ENCODE data around the gene ENTR1. TPM values are rescaled to one million over a fixed set of nuclear protein-coding genes. Genes with fewer than 3 reads are reported as not detected.

The ENTR1 gene
- total RNA-seq, 2 experiments from 2014 or later = 85.7 to 91.6 TPM

- H3K4me3 Mint-ChIP-seq = no peak overlapping the region
- no peaks in the 10 kb centered on the region for H3K9me3 Mint-ChIP-seq
- H3K4me1 Mint-ChIP-seq (ENCODE audit: low read depth) = peaks cover 2% of the 10 kb centered on the region
- no peak for DNase-seq
- H3K27me3 Mint-ChIP-seq (ENCODE audit: low read depth) = no peaks in the 10 kb centered on the region
- CTCF ChIA-PET = no interaction called here
- no peak overlapping the region for H3K27ac Mint-ChIP-seq
- intact Hi-C loops (cut with micrococcal nuclease) = no loop called here
- H3K36me3 Mint-ChIP-seq (ENCODE audit: low read depth) = peaks cover 40% of the 10 kb centered on the region
These were observed 23.2 kb downstream of the ENTR1 start for GRCh38 chr9:136387217-136387616.

- H3K36me3 Mint-ChIP-seq (ENCODE audit: low read depth) = peaks cover 36% of the 10 kb centered on the region
- peaks cover 2% of the 10 kb centered on the region for H3K4me1 Mint-ChIP-seq (ENCODE audit: low read depth)
- no peaks in the 10 kb centered on the region for H3K9me3 Mint-ChIP-seq
- H3K4me3 Mint-ChIP-seq = no peak overlapping the region
- DNase-seq = no peak
- H3K27ac Mint-ChIP-seq = no peak overlapping the region
- intact Hi-C loops (cut with micrococcal nuclease) = no loop called here
- CTCF ChIA-PET = no interaction called here
- no peaks in the 10 kb centered on the region for H3K27me3 Mint-ChIP-seq (ENCODE audit: low read depth)
These were observed 24.4 kb downstream of the ENTR1 start for GRCh38 chr9:136386018-136386417.

- intact Hi-C loops (cut with micrococcal nuclease) = no loop called here
- DNase-seq = no peak
- Mint-ChIP-seq H3K27me3 (ENCODE audit: low read depth) (no peaks in the 10 kb centered on the region), H3K36me3 (ENCODE audit: low read depth) (peaks cover 36% of the 10 kb centered on the region), H3K4me3 (no peak overlapping the region), H3K27ac (no peak overlapping the region), H3K4me1 (ENCODE audit: low read depth) (peaks cover 2% of the 10 kb centered on the region), H3K9me3 (no peaks in the 10 kb centered on the region)
- CTCF ChIA-PET = interaction anchor here (0.8 kb wide), 1 partner anchor 22 kb away, joined by 3 read pairs; no protein-coding TSS in a partner anchor
These were observed 25.4 kb downstream of the ENTR1 start for GRCh38 chr9:136385015-136385414.

- CTCF ChIA-PET = interaction anchor here (0.6 kb wide), 1 partner anchor 133 kb away, joined by 3 read pairs; no protein-coding TSS in a partner anchor
These were observed 27.0 kb downstream of the ENTR1 start for GRCh38 chr9:136383436-136383835.

GRCh38 chr9:136381966-136382513 is 28.4 kb downstream of the ENTR1 start:
- peaks cover 2% of the 10 kb centered on the region for H3K4me1 Mint-ChIP-seq (ENCODE audit: low read depth)
- no peaks in the 10 kb centered on the region for H3K27me3 Mint-ChIP-seq (ENCODE audit: low read depth)
- H3K36me3 Mint-ChIP-seq (ENCODE audit: low read depth) = peaks cover 22% of the 10 kb centered on the region
- CTCF ChIA-PET = no interaction called here
- no peaks in the 10 kb centered on the region for H3K9me3 Mint-ChIP-seq
- H3K27ac Mint-ChIP-seq = no peak overlapping the region
- DNase-seq = no peak
- no peak overlapping the region for H3K4me3 Mint-ChIP-seq
- intact Hi-C loops (cut with micrococcal nuclease) = no loop called here

More at GRCh38 chr9:136383436-136383835, 27.0 kb downstream of the ENTR1 start:
- H3K36me3 Mint-ChIP-seq (ENCODE audit: low read depth) = peaks cover 30% of the 10 kb centered on the region
- intact Hi-C loops (cut with micrococcal nuclease) = no loop called here
- no peak for DNase-seq
- H3K27ac Mint-ChIP-seq = no peak overlapping the region
- peaks cover 2% of the 10 kb centered on the region for H3K4me1 Mint-ChIP-seq (ENCODE audit: low read depth)
- H3K4me3 Mint-ChIP-seq = no peak overlapping the region
- H3K9me3 Mint-ChIP-seq = no peaks in the 10 kb centered on the region
- H3K27me3 Mint-ChIP-seq (ENCODE audit: low read depth) = no peaks in the 10 kb centered on the region

- DNase-seq = no peak
- Mint-ChIP-seq H3K9me3 (no peaks in the 10 kb centered on the region), H3K4me1 (ENCODE audit: low read depth) (peaks cover 2% of the 10 kb centered on the region), H3K4me3 (no peak overlapping the region), H3K27me3 (ENCODE audit: low read depth) (no peaks in the 10 kb centered on the region), H3K36me3 (ENCODE audit: low read depth) (peaks cover 19% of the 10 kb centered on the region), H3K27ac (no peak overlapping the region)
- intact Hi-C loops (cut with micrococcal nuclease) = no loop called here
- CTCF ChIA-PET = interaction anchor here (1.1 kb wide), 1 partner anchor 15 kb away, joined by 5 read pairs; no protein-coding TSS in a partner anchor
These were observed 29.1 kb downstream of the ENTR1 start for GRCh38 chr9:136381311-136381710.

- intact Hi-C loops (cut with micrococcal nuclease) = no loop called here
- H3K9me3 Mint-ChIP-seq = no peaks in the 10 kb centered on the region
- no peak overlapping the region for H3K4me3 Mint-ChIP-seq
- H3K27me3 Mint-ChIP-seq (ENCODE audit: low read depth) = no peaks in the 10 kb centered on the region
- H3K36me3 Mint-ChIP-seq (ENCODE audit: low read depth) = peaks cover 10% of the 10 kb centered on the region
- CTCF ChIA-PET = interaction anchor here (1.1 kb wide), 1 partner anchor 16 kb away, joined by 5 read pairs; no protein-coding TSS in a partner anchor
- no peak overlapping the region for H3K27ac Mint-ChIP-seq
- no peaks in the 10 kb centered on the region for H3K4me1 Mint-ChIP-seq (ENCODE audit: low read depth)
- no peak for DNase-seq
These were observed 30.0 kb downstream of the ENTR1 start for GRCh38 chr9:136380381-136380780.

GRCh38 chr9:136379891-136380290 is 30.5 kb downstream of the ENTR1 start:
- CTCF ChIA-PET = no interaction called here
- H3K4me1 Mint-ChIP-seq (ENCODE audit: low read depth) = no peaks in the 10 kb centered on the region
- H3K9me3 Mint-ChIP-seq = no peaks in the 10 kb centered on the region
- intact Hi-C loops (cut with micrococcal nuclease) = no loop called here
- no peak overlapping the region for H3K27ac Mint-ChIP-seq
- no peak for DNase-seq
- H3K36me3 Mint-ChIP-seq (ENCODE audit: low read depth) = peaks cover 9% of the 10 kb centered on the region
- no peaks in the 10 kb centered on the region for H3K27me3 Mint-ChIP-seq (ENCODE audit: low read depth)
- H3K4me3 Mint-ChIP-seq = no peak overlapping the region

GRCh38 chr9:136379401-136379800 is 31.0 kb downstream of the ENTR1 start:
- no peak for DNase-seq
- no peaks in the 10 kb centered on the region for H3K4me1 Mint-ChIP-seq (ENCODE audit: low read depth)
- H3K4me3 Mint-ChIP-seq = no peak overlapping the region
- CTCF ChIA-PET = no interaction called here
- H3K27ac Mint-ChIP-seq = no peak overlapping the region
- intact Hi-C loops (cut with micrococcal nuclease) = no loop called here
- H3K36me3 Mint-ChIP-seq (ENCODE audit: low read depth) = peaks cover 6% of the 10 kb centered on the region
- H3K27me3 Mint-ChIP-seq (ENCODE audit: low read depth) = no peaks in the 10 kb centered on the region
- no peaks in the 10 kb centered on the region for H3K9me3 Mint-ChIP-seq

GRCh38 chr9:136379003-136379287 is 31.5 kb downstream of the ENTR1 start:
- no peak overlapping the region for H3K4me3 Mint-ChIP-seq
- H3K36me3 Mint-ChIP-seq (ENCODE audit: low read depth) = peaks cover 6% of the 10 kb centered on the region
- no peak for DNase-seq
- no peaks in the 10 kb centered on the region for H3K27me3 Mint-ChIP-seq (ENCODE audit: low read depth)
- intact Hi-C loops (cut with micrococcal nuclease) = no loop called here
- H3K27ac Mint-ChIP-seq = no peak overlapping the region
- CTCF ChIA-PET = no interaction called here
- H3K4me1 Mint-ChIP-seq (ENCODE audit: low read depth) = no peaks in the 10 kb centered on the region
- H3K9me3 Mint-ChIP-seq = no peaks in the 10 kb centered on the region

GRCh38 chr9:136378170-136379002 is 32.0 kb downstream of the ENTR1 start:
- H3K4me1 Mint-ChIP-seq (ENCODE audit: low read depth) = no peaks in the 10 kb centered on the region
- H3K36me3 Mint-ChIP-seq (ENCODE audit: low read depth) = peaks cover 3% of the 10 kb centered on the region
- H3K9me3 Mint-ChIP-seq = no peaks in the 10 kb centered on the region
- H3K27me3 Mint-ChIP-seq (ENCODE audit: low read depth) = no peaks in the 10 kb centered on the region
- H3K4me3 Mint-ChIP-seq = no peak overlapping the region
- intact Hi-C loops (cut with micrococcal nuclease) = no loop called here
- CTCF ChIA-PET = no interaction called here
- no peak overlapping the region for H3K27ac Mint-ChIP-seq
- DNase-seq = no peak

- Mint-ChIP-seq H3K9me3 (no peaks in the 10 kb centered on the region), H3K4me1 (ENCODE audit: low read depth) (no peaks in the 10 kb centered on the region), H3K27ac (no peak overlapping the region), H3K36me3 (ENCODE audit: low read depth) (peaks cover 2% of the 10 kb centered on the region), H3K27me3 (ENCODE audit: low read depth) (no peaks in the 10 kb centered on the region), H3K4me3 (no peak overlapping the region)
- CTCF ChIA-PET = no interaction called here
- no peak for DNase-seq
- intact Hi-C loops (cut with micrococcal nuclease) = no loop called here
These were observed 32.9 kb downstream of the ENTR1 start for GRCh38 chr9:136377341-136378169.

Data from activated naive CD4-positive, alpha-beta T cell treated with anti-CD3 and anti-CD28 coated beads for 36 hours (primary cell).